OCI-LY3 (cell line): ENCODE results near the gene ARHGEF2.

Source experiments
- H2AFZ ChIP-seq: fragments of 200-600, 300-600 bp; shearing (Covaris generic); 2 replicates; pipeline ENCODE4 v1.6.0; 2014; ENCODE audit warnings: antibody characterized with exemption, low read depth, low read length
- H3K27ac ChIP-seq: fragments of 200-600, 300-600 bp; sonication (generic); 2 replicates; pipeline ENCODE4 v1.5.1; 2014; ENCODE audit warnings: mild to moderate bottlenecking, low read length, moderate library complexity, mixed read lengths
- H3K27me3 ChIP-seq: fragments of 200-600, 300-600 bp; sonication (generic); 2 replicates; pipeline ENCODE4 v1.6.1; 2014; ENCODE audit warnings: low read depth, low read length, mixed read lengths
- H3K36me3 ChIP-seq: fragments of 200-600, 300-600 bp; sonication (generic); replicated peaks from 2 replicates; pipeline ENCODE3; 2014; ENCODE audit warnings: low read depth, low read length, mixed read lengths
- H3K4me1 ChIP-seq: fragments of 300-600, 200-600 bp; sonication (generic); 2 replicates; pipeline ENCODE4 v1.6.1; 2014; ENCODE audit warnings: low read length, mixed read lengths
- H3K4me2 ChIP-seq: fragments of 200-600, 300-600 bp; sonication (generic); 2 replicates; pipeline ENCODE4 v1.6.1; 2014; ENCODE audit warnings: low read length, mixed read lengths
- H3K4me3 ChIP-seq: fragments of 300-600, 200-600 bp; sonication (generic); 2 replicates; pipeline ENCODE4 v1.5.1; 2014; ENCODE audit warnings: antibody characterized with exemption, mild to moderate bottlenecking, low read length, moderate library complexity
- H3K79me2 ChIP-seq: fragments of 300-600, 200-600 bp; shearing (Covaris generic); 2 replicates; pipeline ENCODE4 v1.6.1; 2014; ENCODE audit warnings: mild to moderate bottlenecking, low read length, mixed read lengths
- H3K9ac ChIP-seq: fragments of 300-600, 200-600 bp; shearing (Covaris generic); 2 replicates; pipeline ENCODE4 v1.6.0; 2014; ENCODE audit warnings: mild to moderate bottlenecking, low read length, moderate library complexity
- H3K9me3 ChIP-seq: fragments of 200-600, 300-600 bp; shearing (Covaris generic); 2 replicates; pipeline ENCODE4 v1.6.1; 2014; ENCODE audit warnings: low read length, mixed read lengths; ENCODE audit not compliant: insufficient read depth
- H4K20me1 ChIP-seq: fragments of 200-600, 300-600 bp; sonication (generic); 2 replicates; pipeline ENCODE4 v1.6.1; 2016; ENCODE audit warnings: low read length, mixed read lengths; ENCODE audit not compliant: insufficient read depth
- CTCF ChIP-seq: fragments of 200-600, 300-600 bp; sonication (generic); IDR thresholded peaks from 2 replicates; pipeline ENCODE4 v1.5.1; 2014; ENCODE audit warnings: antibody characterized with exemption, low read length, low read depth
- EZH2phosphoT487 ChIP-seq: fragments of 200-600 bp; shearing (Covaris generic); IDR thresholded peaks from 2 replicates; pipeline ENCODE4 v1.6.1; 2018; ENCODE audit warnings: antibody characterized with exemption, mixed run types, low read depth

Gene ARHGEF2

DNA sequence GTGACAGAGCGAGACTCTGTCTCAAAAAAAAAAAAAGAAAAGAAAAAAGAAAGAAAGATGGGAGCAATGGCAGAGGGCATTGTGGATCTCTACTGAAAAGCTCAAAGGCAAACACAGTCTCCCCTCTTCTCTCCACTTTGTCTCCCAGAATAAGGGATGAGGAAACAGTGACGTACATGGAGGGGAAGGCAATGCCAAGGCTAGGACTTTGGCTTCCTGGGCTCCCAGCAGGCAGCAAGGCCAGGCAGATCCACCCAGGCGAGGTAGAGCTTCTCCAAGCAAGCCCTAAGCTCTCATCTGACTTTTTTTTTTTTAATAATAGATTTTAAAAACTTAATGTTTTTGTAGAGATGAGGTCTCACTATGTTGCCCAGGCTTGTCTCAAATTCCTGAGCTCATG, 4.6 kb downstream of the ARHGEF2 start:
- Histone ChIP-seq H3K9me3 (no peaks in the 10 kb centered on the region), H3K4me3 (no peak overlapping the region), H3K36me3 (peaks cover 52% of the 10 kb centered on the region), H4K20me1 (peaks cover 81% of the 10 kb centered on the region), H3K27me3 (no peaks in the 10 kb centered on the region), H3K4me2 (peak overlapping the region; percentile 95; the same call in 1 of the 2 replicates), H2AFZ (no peak overlapping the region), H3K9ac (no peak overlapping the region), H3K79me2 (peaks cover 100% of the 10 kb centered on the region), H3K27ac (peak overlapping the region; percentile 89), H3K4me1 (peaks cover 67% of the 10 kb centered on the region)
- TF ChIP-seq EZH2phosphoT487 (no peak), CTCF (no peak)

- H3K4me3 ChIP-seq = peak overlapping the region; percentile 30; the same call in 1 of the 2 replicates
- H4K20me1 ChIP-seq = peaks cover 92% of the 10 kb centered on the region
- no peak overlapping the region; the same call in 1 of the 2 replicates for H3K9ac ChIP-seq
- peaks cover 65% of the 10 kb centered on the region for H3K36me3 ChIP-seq
- H3K27ac ChIP-seq = peak overlapping the region; percentile 49
- TF ChIP-seq EZH2phosphoT487 (no peak), CTCF (no peak)
- H3K27me3 ChIP-seq = no peaks in the 10 kb centered on the region
- peak overlapping the region; percentile 57 for H3K4me2 ChIP-seq
- no peak overlapping the region for H2AFZ ChIP-seq
- peaks cover 100% of the 10 kb centered on the region for H3K79me2 ChIP-seq
- H3K4me1 ChIP-seq = peaks cover 73% of the 10 kb centered on the region
- H3K9me3 ChIP-seq = no peaks in the 10 kb centered on the region
These were observed 6.2 kb downstream of the ARHGEF2 start for GRCh38 chr1:155971910-155972809.

- peaks cover 100% of the 10 kb centered on the region for H3K79me2 ChIP-seq
- H3K27ac ChIP-seq = peak overlapping the region; percentile 93
- H3K4me2 ChIP-seq = peak overlapping the region; percentile 98
- TF ChIP-seq EZH2phosphoT487 = no peak
- TF ChIP-seq CTCF = no peak
- peaks cover 67% of the 10 kb centered on the region for H3K36me3 ChIP-seq
- peak overlapping the region; percentile 83 for H3K9ac ChIP-seq
- H3K4me1 ChIP-seq = peaks cover 69% of the 10 kb centered on the region
- no peaks in the 10 kb centered on the region for H3K27me3 ChIP-seq
- H3K4me3 ChIP-seq = peak overlapping the region; percentile 71
- H4K20me1 ChIP-seq = peaks cover 92% of the 10 kb centered on the region
- H2AFZ ChIP-seq = no peak overlapping the region
- no peaks in the 10 kb centered on the region for H3K9me3 ChIP-seq
These were observed 7.7 kb downstream of the ARHGEF2 start for GRCh38 chr1:155970531-155971167.

- Histone ChIP-seq H3K4me2 (no peak overlapping the region), H3K79me2 (peaks cover 98% of the 10 kb centered on the region), H3K4me3 (no peak overlapping the region), H2AFZ (no peak overlapping the region), H3K4me1 (peaks cover 60% of the 10 kb centered on the region), H3K9me3 (no peaks in the 10 kb centered on the region), H4K20me1 (peaks cover 89% of the 10 kb centered on the region), H3K9ac (no peak overlapping the region), H3K27ac (peak overlapping the region; percentile 93), H3K27me3 (no peaks in the 10 kb centered on the region), H3K36me3 (peaks cover 70% of the 10 kb centered on the region)
- TF ChIP-seq EZH2phosphoT487 = no peak
- TF ChIP-seq CTCF = no peak
These were observed 9.0 kb downstream of the ARHGEF2 start for GRCh38 chr1:155969377-155969791.
